GM19467 (cell line): ENCODE results near the gene MAN1A1.
"Not testable (repeated sequence)": the region's sequence is repeated elsewhere in the genome, so short reads cannot be mapped to it uniquely, and the experiment has no call there.

ENCODE experiments used
- ATAC-seq: cut with Tn5 transposase; IDR thresholded peaks from one replicate; pipeline ENCODE4 v1.9.1; 2021; ENCODE audit warnings: mild to moderate bottlenecking, moderate library complexity; ENCODE audit not compliant: unreplicated experiment

Gene MAN1A1

GRCh38 chr6:119174879-119175817 is 174.4 kb downstream of the MAN1A1 start:
- no peak for ATAC-seq

GRCh38 chr6:119174085-119174445 is 175.5 kb downstream of the MAN1A1 start:
- ATAC-seq = no peak

GRCh38 chr6:119173249-119174084 is 176.1 kb downstream of the MAN1A1 start:
- no peak for ATAC-seq

GRCh38 chr6:119172824-119173223 is 176.7 kb downstream of the MAN1A1 start:
- no peak for ATAC-seq

- ATAC-seq = no peak
Measured at GRCh38 chr6:119171864-119172588, 177.5 kb downstream of the MAN1A1 start.

- no peak for ATAC-seq
Measured at GRCh38 chr6:119171088-119171841, 178.3 kb downstream of the MAN1A1 start.

GRCh38 chr6:119170447-119171087 is 179.0 kb downstream of the MAN1A1 start:
- no peak for ATAC-seq

GRCh38 chr6:119170103-119170446 is 179.5 kb downstream of the MAN1A1 start:
- ATAC-seq = no peak

GRCh38 chr6:119169355-119169754 is 180.2 kb downstream of the MAN1A1 start:
- ATAC-seq = not testable (repeated sequence)

- ATAC-seq = no peak
Measured at GRCh38 chr6:119166024-119166784, 183.4 kb downstream of the MAN1A1 start.

- ATAC-seq = no peak
Measured at GRCh38 chr6:119163006-119163405, 186.6 kb downstream of the MAN1A1 start.

GRCh38 chr6:119162134-119162775 is 187.3 kb downstream of the MAN1A1 start:
- ATAC-seq = peak; percentile 65

- no peak for ATAC-seq
Measured at GRCh38 chr6:119161438-119161837, 188.1 kb downstream of the MAN1A1 start.

- no peak for ATAC-seq
Measured at GRCh38 chr6:119160911-119161310, 188.7 kb downstream of the MAN1A1 start.

GRCh38 chr6:119158057-119158848 is 191.3 kb downstream of the MAN1A1 start:
- no peak for ATAC-seq

- ATAC-seq = no peak
Measured at GRCh38 chr6:119157506-119157815, 192.1 kb downstream of the MAN1A1 start.

GRCh38 chr6:119156757-119157505 is 192.6 kb downstream of the MAN1A1 start:
- no peak for ATAC-seq
